ENCODE results near the gene NPAS1.

GRCh38 chr19:47074621-47075020 is 55.0 kb downstream of the NPAS1 start:
- TF ChIP-seq CTCF (conservative IDR thresholded peaks at IDR 0.05) (no peak), EZH2 (IDR thresholded peaks at IDR 0.05; ENCODE audit: low read depth) (no peak)

Data from PC-9 (cell line).